Gastrocnemius medialis (tissue), 4 donors: ENCODE measurements around the gene CHST15. TPM values are rescaled to one million over a fixed set of nuclear protein-coding genes. Genes with fewer than 3 reads are reported as not detected.

Source experiments
- ATAC-seq, 2 donors: fragments of 150-250 bp; one replicate each; pipeline ENCODE4 v1.9.1; 2016
- DNase-seq, 2 donors: peaks; one replicate each; pipeline ENCODE4 v3.0.0-alpha.2; 2019
- H3K27ac ChIP-seq, 4 donors: fragments of 200-600 bp; sonication (generic); 1 replicate in 1 of 4; 2 replicates in 3 of 4; pipeline ENCODE4 v1.5.1; 2016 to 2018; ENCODE audit warnings: mild to moderate bottlenecking in 2 of 4, moderate library complexity in 1 of 4
- H3K27me3 ChIP-seq, 3 donors: fragments of 200-600 bp; sonication (generic) in 2 of 3; 1 replicate in 1 of 3; 2 replicates in 2 of 3; pipeline versions ENCODE4 v1.5.1 to v1.6.0; 2016 to 2019; ENCODE audit warnings: mild to moderate bottlenecking in 1 of 3, moderate library complexity in 1 of 3
- H3K36me3 ChIP-seq, 2 donors: fragments of 200-600 bp; sonication (generic) in 1 of 2; one replicate each; pipeline ENCODE4 v1.5.1; 2017 to 2018
- H3K4me1 ChIP-seq, 2 donors: fragments of 200-600 bp; sonication (generic) in 1 of 2; one replicate each; pipeline ENCODE4 v1.5.1; 2016 to 2017; ENCODE audit warnings: mild to moderate bottlenecking in 2 of 2
- H3K4me3 ChIP-seq, 4 donors: fragments of 200-600 bp; sonication (generic) in 3 of 4; 1 replicate in 1 of 4; 2 replicates in 3 of 4; pipeline ENCODE4 v1.5.1; 2016 to 2019; ENCODE audit warnings: mild to moderate bottlenecking in 2 of 4
- H3K9me3 ChIP-seq, 3 donors: fragments of 200-600 bp; sonication (generic) in 2 of 3; 1 replicate in 1 of 3; 2 replicates in 2 of 3; pipeline ENCODE4 v1.5.1; 2016 to 2019
- POLR2A ChIP-seq, 2 donors: fragments of 450-650 bp; IDR thresholded peaks; one replicate each; pipeline ENCODE4 v1.6.1; 2017; ENCODE audit warnings: antibody characterized with exemption in 2 of 2, mild to moderate bottlenecking in 2 of 2, moderate library complexity in 2 of 2
- in situ Hi-C, 4 donors: fragments of 200-750 bp; cut with MboI; loops; one replicate each; pipeline versions ENCODE4 v1.15.0 to v1.8.0; 2017; ENCODE audit warnings: low sequenced_read_pairs in 4 of 4
- intact Hi-C: fragments of 100-400 bp; cut with DNase I; formaldehyde crosslinking; loops from one replicate; pipeline ENCODE4 v1.15.1; 2023; ENCODE audit warnings: low total_unique reads
- total RNA-seq, 4 donors: library from RNA; depleted of rRNA; stranded (reverse); fragments of >200 nt; gene quantifications; one replicate each; pipeline versions ENCODE4 v1.1.0 to v1.2.3, GENCODE V29; 2016
- TF ChIP-seq, protein P1 (sequence below), 5 experiments: fragments of 450-650 bp in 3 of 5; fragments of 200-600 bp in 2 of 5; sonication (generic) in 2 of 5; IDR thresholded peaks in 4 of 5; conservative IDR thresholded peaks in 1 of 5; 1 replicate in 4 of 5; 2 replicates in 1 of 5; pipeline ENCODE4 v1.5.1; 2016 to 2019; ENCODE audit warnings: antibody characterized with exemption in 5 of 5, mild to moderate bottlenecking in 3 of 5, moderate library complexity in 3 of 5

Gene CHST15
- total RNA-seq, 4 donors from 2014 or later, result 9.0 to 32.2 (median 20.3) TPM

DNA sequence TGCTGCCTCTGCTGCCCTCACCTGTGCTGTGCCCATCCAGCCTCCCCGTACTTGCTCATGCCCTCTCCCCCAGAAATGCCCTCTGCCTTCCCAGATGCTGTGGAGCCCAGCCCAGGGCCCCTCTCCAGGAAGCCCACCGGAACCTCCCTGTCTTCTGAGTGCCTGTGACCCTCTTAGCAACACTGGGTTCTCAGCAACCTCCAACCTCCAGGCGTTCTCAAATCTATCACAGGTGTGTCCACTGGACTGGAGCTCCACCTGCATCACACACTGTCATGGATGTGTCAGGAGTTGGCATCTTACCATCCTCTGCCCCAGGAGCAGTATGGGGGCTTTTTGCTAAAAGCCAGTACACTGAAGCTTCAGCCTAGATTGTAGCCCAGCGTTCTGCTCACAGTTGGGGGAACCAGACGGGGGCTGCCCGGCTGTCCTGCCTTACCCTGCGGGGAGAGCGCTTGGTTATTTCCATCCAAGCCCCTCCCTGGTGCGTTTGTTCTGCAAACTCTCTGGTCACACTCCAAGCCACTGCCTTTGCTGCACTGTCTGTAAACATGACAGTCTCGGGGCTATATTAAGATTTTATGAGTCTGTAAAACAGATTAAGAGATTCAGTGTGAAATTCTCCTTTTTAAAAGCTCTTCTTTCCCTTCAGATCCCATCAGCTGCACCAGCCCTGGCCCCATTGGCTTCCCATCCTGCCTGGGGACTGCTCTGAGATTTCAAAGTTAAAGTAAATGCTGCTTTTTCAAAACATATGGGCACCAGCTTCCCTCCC, 130.5 kb downstream of the CHST15 start:
- intact Hi-C loops, result no loop called here

DNA sequence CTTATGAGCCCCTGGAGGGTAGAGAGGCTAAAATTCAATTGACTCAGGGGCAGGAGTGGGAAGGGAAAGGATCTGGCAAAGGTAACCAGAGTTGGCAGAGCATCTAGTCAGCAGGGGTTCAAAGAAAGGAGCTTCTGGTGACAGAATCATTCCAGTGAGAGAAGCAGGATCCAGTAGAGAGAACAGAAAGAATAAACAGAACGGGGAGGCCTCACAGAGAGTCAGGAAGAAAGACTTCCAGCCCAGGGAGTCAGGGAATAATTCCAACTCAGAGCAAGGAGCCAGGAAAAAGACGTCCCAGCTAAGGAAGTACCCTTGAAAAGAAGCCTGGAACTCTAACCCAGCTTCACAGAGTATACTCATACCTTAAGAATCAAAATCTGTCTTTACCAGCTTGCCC, 135.2 kb downstream of the CHST15 start:
- intact Hi-C loops, result no loop called here
- in situ Hi-C loops, result no loop called here
- no peak for ATAC-seq

More for the DNA sequence above, 130.5 kb downstream of the CHST15 start:
- Histone ChIP-seq H3K9me3 (no peaks in the 10 kb centered on the region), H3K4me3 (no peak overlapping the region), H3K4me1 (no peaks in the 10 kb centered on the region), H3K27ac (no peak overlapping the region), H3K27me3 (peaks cover 0 to 10% (median 2%) of the 10 kb centered on the region in 3 donors), H3K36me3 (no peaks in the 10 kb centered on the region)
- ATAC-seq (no peak), DNase-seq (no peak)
- TF ChIP-seq, protein P1, sequence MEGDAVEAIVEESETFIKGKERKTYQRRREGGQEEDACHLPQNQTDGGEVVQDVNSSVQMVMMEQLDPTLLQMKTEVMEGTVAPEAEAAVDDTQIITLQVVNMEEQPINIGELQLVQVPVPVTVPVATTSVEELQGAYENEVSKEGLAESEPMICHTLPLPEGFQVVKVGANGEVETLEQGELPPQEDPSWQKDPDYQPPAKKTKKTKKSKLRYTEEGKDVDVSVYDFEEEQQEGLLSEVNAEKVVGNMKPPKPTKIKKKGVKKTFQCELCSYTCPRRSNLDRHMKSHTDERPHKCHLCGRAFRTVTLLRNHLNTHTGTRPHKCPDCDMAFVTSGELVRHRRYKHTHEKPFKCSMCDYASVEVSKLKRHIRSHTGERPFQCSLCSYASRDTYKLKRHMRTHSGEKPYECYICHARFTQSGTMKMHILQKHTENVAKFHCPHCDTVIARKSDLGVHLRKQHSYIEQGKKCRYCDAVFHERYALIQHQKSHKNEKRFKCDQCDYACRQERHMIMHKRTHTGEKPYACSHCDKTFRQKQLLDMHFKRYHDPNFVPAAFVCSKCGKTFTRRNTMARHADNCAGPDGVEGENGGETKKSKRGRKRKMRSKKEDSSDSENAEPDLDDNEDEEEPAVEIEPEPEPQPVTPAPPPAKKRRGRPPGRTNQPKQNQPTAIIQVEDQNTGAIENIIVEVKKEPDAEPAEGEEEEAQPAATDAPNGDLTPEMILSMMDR (IDR thresholded peaks at IDR 0.05 in 4 of 5, conservative IDR thresholded peaks at IDR 0.05 in 1 of 5), result no peak
- no peak for TF ChIP-seq POLR2A (IDR thresholded peaks at IDR 0.05)
- in situ Hi-C loops, result no loop called here

More for the DNA sequence above, 135.2 kb downstream of the CHST15 start:
- H3K4me1 ChIP-seq, result no peaks in the 10 kb centered on the region
- peaks cover 0 to 8% (median 2%) of the 10 kb centered on the region in 3 donors for H3K27me3 ChIP-seq
- H3K4me3 ChIP-seq, result no peak overlapping the region
- no peaks in the 10 kb centered on the region for H3K36me3 ChIP-seq
- no peak overlapping the region for H3K27ac ChIP-seq
- no peaks in the 10 kb centered on the region for H3K9me3 ChIP-seq
- TF ChIP-seq, protein P1 (IDR thresholded peaks at IDR 0.05 in 4 of 5, conservative IDR thresholded peaks at IDR 0.05 in 1 of 5), result no peak
- no peak for TF ChIP-seq POLR2A (IDR thresholded peaks at IDR 0.05)
- DNase-seq, result no peak

Other genes with a start within 250 kb of the CHST15 start
- 1 to 10 TPM in 3 of 4 donors, under 1 TPM in 1; 0.63 to 4.1 (median 1.9) TPM for gene CPXM2, start 201.8 kb downstream of the CHST15 start, total RNA-seq